ENCODE measurements around the gene NFATC2. TPM values are rescaled to one million over a fixed set of nuclear protein-coding genes. Genes with fewer than 3 reads are reported as not detected.

Gene NFATC2
- total and polyA plus RNA-seq, 2 experiments from 2014 or later = 0.52 to 0.59 TPM

DNA sequence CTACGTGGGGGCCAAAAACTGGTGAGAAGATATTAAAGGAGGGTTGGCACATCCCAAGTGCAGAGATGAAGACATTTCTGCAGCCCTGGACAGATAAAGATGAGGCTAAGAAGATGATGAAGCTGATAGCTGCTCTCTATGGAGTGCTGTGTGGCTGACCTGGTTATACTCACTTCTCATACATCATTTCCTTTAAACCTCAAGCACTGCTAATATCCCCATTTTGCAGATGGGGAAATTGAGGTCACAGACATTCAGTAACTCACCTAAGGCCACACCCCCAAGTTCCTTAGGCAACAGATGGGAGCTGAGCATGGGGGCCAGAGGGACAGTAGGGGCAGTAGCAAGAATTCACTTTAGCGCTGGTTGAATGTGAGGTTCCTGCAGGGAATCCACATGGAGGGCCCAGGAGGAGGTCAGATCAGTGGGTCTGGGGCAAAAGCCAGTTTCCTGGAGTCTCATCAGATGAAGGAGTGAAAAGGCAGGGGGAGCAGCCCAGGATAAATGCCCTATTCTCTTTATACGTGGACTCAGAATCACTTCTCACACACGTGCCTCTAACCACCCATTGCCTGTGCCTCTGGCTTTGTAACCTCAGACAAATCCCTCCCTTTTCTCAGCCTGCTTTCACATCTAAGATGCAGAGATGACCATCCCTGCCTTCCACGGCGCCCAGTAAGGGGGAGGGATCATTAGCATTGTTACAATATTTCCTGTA is 125.8 kb downstream of the NFATC2 start:
- ATAC-seq = no peak
- Histone ChIP-seq H3K27ac (ENCODE audit: low read depth) (no peak overlapping the region), H4K20me1 (replicated peaks; ENCODE audit: insufficient read depth) (no peaks in the 10 kb centered on the region), H3K4me3 (no peak overlapping the region), H3K4me2 (no peak overlapping the region), H3K36me3 (ENCODE audit: insufficient read depth) (no peaks in the 10 kb centered on the region), H3K27me3 (ENCODE audit: insufficient read depth) (no peaks in the 10 kb centered on the region), H3K4me1 (ENCODE audit: insufficient read depth) (peaks cover 10% of the 10 kb centered on the region), H3K79me2 (replicated peaks; ENCODE audit: insufficient read depth) (no peaks in the 10 kb centered on the region), H3K9me2 (ENCODE audit: insufficient read depth) (no peaks in the 10 kb centered on the region), H3F3A (replicated peaks; ENCODE audit: low read depth) (no peaks in the 10 kb centered on the region), H2AFZ (no peak overlapping the region)
- H3K27ac Mint-ChIP-seq = no peak overlapping the region
- no peak overlapping the region for H3K4me3 Mint-ChIP-seq
- peaks cover 17% of the 10 kb centered on the region for H3K4me1 Mint-ChIP-seq
- TF ChIP-seq, protein P1, sequence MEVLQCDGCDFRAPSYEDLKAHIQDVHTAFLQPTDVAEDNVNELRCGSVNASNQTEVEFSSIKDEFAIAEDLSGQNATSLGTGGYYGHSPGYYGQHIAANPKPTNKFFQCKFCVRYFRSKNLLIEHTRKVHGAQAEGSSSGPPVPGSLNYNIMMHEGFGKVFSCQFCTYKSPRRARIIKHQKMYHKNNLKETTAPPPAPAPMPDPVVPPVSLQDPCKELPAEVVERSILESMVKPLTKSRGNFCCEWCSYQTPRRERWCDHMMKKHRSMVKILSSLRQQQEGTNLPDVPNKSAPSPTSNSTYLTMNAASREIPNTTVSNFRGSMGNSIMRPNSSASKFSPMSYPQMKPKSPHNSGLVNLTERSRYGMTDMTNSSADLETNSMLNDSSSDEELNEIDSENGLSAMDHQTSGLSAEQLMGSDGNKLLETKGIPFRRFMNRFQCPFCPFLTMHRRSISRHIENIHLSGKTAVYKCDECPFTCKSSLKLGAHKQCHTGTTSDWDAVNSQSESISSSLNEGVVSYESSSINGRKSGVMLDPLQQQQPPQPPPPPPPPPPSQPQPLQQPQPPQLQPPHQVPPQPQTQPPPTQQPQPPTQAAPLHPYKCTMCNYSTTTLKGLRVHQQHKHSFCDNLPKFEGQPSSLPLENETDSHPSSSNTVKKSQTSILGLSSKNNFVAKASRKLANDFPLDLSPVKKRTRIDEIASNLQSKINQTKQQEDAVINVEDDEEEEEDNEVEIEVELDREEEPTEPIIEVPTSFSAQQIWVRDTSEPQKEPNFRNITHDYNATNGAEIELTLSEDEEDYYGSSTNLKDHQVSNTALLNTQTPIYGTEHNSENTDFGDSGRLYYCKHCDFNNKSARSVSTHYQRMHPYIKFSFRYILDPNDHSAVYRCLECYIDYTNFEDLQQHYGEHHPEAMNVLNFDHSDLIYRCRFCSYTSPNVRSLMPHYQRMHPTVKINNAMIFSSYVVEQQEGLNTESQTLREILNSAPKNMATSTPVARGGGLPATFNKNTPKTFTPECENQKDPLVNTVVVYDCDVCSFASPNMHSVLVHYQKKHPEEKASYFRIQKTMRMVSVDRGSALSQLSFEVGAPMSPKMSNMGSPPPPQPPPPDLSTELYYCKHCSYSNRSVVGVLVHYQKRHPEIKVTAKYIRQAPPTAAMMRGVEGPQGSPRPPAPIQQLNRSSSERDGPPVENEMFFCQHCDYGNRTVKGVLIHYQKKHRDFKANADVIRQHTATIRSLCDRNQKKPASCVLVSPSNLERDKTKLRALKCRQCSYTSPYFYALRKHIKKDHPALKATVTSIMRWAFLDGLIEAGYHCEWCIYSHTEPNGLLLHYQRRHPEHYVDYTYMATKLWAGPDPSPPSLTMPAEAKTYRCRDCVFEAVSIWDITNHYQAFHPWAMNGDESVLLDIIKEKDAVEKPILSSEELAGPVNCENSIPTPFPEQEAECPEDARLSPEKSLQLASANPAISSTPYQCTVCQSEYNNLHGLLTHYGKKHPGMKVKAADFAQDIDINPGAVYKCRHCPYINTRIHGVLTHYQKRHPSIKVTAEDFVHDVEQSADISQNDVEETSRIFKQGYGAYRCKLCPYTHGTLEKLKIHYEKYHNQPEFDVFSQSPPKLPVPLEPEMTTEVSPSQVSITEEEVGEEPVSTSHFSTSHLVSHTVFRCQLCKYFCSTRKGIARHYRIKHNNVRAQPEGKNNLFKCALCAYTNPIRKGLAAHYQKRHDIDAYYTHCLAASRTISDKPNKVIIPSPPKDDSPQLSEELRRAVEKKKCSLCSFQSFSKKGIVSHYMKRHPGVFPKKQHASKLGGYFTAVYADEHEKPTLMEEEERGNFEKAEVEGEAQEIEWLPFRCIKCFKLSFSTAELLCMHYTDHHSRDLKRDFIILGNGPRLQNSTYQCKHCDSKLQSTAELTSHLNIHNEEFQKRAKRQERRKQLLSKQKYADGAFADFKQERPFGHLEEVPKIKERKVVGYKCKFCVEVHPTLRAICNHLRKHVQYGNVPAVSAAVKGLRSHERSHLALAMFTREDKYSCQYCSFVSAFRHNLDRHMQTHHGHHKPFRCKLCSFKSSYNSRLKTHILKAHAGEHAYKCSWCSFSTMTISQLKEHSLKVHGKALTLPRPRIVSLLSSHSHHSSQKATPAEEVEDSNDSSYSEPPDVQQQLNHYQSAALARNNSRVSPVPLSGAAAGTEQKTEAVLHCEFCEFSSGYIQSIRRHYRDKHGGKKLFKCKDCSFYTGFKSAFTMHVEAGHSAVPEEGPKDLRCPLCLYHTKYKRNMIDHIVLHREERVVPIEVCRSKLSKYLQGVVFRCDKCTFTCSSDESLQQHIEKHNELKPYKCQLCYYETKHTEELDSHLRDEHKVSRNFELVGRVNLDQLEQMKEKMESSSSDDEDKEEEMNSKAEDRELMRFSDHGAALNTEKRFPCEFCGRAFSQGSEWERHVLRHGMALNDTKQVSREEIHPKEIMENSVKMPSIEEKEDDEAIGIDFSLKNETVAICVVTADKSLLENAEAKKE (CRISPR knock-in tag; IDR thresholded peaks at IDR 0.05) = no peak
- H3K9me3 Mint-ChIP-seq = no peaks in the 10 kb centered on the region
- no peaks in the 10 kb centered on the region for H3K36me3 Mint-ChIP-seq (ENCODE audit: low read depth)
- DNase-seq (ENCODE audit: low spot score) = no peak
- peaks cover 8% of the 10 kb centered on the region for H3K27me3 Mint-ChIP-seq (ENCODE audit: insufficient read depth, low read depth, poor library complexity)

DNA sequence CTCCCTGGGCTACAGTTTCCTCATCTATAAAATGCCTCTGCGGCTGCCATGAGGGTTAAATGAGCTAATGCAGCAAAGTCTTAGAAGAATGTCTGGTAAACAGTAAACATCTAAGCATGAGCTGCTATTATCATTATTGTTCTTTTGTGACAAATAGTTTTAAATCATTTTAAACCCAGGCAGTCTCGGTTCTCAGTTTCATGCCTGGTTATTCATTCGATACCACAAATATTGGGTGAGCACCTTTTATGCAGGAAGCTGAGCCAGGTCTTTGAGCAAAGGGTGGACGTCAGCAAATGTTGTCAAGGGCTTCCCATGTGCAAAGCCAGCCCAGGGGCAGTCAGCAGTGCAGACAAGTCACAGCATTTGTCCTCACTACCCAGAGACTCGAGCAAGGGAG is 128.7 kb downstream of the NFATC2 start:
- Histone ChIP-seq H3K9me2 (ENCODE audit: insufficient read depth) (no peaks in the 10 kb centered on the region), H3K4me3 (no peak overlapping the region), H3K4me2 (no peak overlapping the region), H3K79me2 (replicated peaks; ENCODE audit: insufficient read depth) (no peaks in the 10 kb centered on the region), H3K27ac (ENCODE audit: low read depth) (no peak overlapping the region), H3F3A (replicated peaks; ENCODE audit: low read depth) (no peaks in the 10 kb centered on the region), H3K4me1 (ENCODE audit: insufficient read depth) (peaks cover 11% of the 10 kb centered on the region), H3K27me3 (ENCODE audit: insufficient read depth) (no peaks in the 10 kb centered on the region), H2AFZ (no peak overlapping the region), H4K20me1 (replicated peaks; ENCODE audit: insufficient read depth) (no peaks in the 10 kb centered on the region), H3K36me3 (ENCODE audit: insufficient read depth) (no peaks in the 10 kb centered on the region)
- no peak overlapping the region for H3K27ac Mint-ChIP-seq
- H3K9me3 Mint-ChIP-seq = no peaks in the 10 kb centered on the region
- H3K4me1 Mint-ChIP-seq = peaks cover 18% of the 10 kb centered on the region
- no peaks in the 10 kb centered on the region for H3K36me3 Mint-ChIP-seq (ENCODE audit: low read depth)
- ATAC-seq (no peak), DNase-seq (ENCODE audit: low spot score) (no peak)
- H3K4me3 Mint-ChIP-seq = no peak overlapping the region
- peaks cover 10% of the 10 kb centered on the region for H3K27me3 Mint-ChIP-seq (ENCODE audit: insufficient read depth, low read depth, poor library complexity)
- TF ChIP-seq, protein P1 (CRISPR knock-in tag; IDR thresholded peaks at IDR 0.05) = no peak
- no peak for TF ChIP-seq ZNF114 (CRISPR knock-in tag; IDR thresholded peaks at IDR 0.05)
- no peak for TF ChIP-seq EZH2phosphoT487 (IDR thresholded peaks at IDR 0.05; ENCODE audit: unreplicated experiment)
- TF ChIP-seq, protein P2, sequence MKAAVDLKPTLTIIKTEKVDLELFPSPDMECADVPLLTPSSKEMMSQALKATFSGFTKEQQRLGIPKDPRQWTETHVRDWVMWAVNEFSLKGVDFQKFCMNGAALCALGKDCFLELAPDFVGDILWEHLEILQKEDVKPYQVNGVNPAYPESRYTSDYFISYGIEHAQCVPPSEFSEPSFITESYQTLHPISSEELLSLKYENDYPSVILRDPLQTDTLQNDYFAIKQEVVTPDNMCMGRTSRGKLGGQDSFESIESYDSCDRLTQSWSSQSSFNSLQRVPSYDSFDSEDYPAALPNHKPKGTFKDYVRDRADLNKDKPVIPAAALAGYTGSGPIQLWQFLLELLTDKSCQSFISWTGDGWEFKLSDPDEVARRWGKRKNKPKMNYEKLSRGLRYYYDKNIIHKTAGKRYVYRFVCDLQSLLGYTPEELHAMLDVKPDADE (IDR thresholded peaks at IDR 0.05) = no peak
